ENCODE results near the gene RELT.

The RELT gene

DNA sequence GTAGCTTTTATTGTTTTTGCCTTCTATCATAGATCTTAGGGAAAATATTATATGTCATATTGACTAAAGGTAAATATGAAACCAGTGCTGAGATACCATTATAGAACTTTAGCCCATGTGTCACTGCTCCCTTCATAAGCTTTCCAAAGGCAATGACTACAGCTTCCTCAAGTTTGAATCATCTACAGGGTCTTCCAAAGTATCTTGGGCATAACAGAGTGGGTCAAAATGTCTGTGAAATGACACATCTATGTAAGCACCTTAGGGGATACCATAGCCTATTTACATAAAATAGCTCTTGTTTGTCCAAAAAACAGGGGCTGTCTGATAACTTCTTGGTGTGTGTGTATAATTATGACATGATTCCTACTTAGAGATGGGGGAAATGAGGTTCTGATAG lies 52.5 kb downstream of the RELT start:
- Histone ChIP-seq H3K79me2 (ENCODE audit: insufficient read depth, low read length) (no peaks in the 10 kb centered on the region), H3K9me3 (ENCODE audit: low read length) (no peaks in the 10 kb centered on the region), H3K36me3 (ENCODE audit: insufficient read depth, low read length) (no peaks in the 10 kb centered on the region), H3F3A (ENCODE audit: insufficient read depth, low read length) (no peaks in the 10 kb centered on the region), H3K27me3 (ENCODE audit: insufficient read depth, low read length) (no peaks in the 10 kb centered on the region), H3K27ac (ENCODE audit: low read depth, low read length, poor library complexity, severe bottlenecking) (no peak overlapping the region), H3K9ac (ENCODE audit: low read length) (no peak overlapping the region), H3K4me3 (ENCODE audit: low read depth, low read length, poor library complexity, severe bottlenecking) (no peak overlapping the region), H3K4me2 (ENCODE audit: low read length) (no peak overlapping the region), H3K9me2 (ENCODE audit: low read depth, low read length) (no peaks in the 10 kb centered on the region), H3K4me1 (ENCODE audit: insufficient read depth, low read length, severe bottlenecking) (no peaks in the 10 kb centered on the region), H4K20me1 (ENCODE audit: insufficient read depth, low read length) (no peaks in the 10 kb centered on the region), H2AFZ (ENCODE audit: low read length) (no peak overlapping the region)
- TF ChIP-seq, protein P1, sequence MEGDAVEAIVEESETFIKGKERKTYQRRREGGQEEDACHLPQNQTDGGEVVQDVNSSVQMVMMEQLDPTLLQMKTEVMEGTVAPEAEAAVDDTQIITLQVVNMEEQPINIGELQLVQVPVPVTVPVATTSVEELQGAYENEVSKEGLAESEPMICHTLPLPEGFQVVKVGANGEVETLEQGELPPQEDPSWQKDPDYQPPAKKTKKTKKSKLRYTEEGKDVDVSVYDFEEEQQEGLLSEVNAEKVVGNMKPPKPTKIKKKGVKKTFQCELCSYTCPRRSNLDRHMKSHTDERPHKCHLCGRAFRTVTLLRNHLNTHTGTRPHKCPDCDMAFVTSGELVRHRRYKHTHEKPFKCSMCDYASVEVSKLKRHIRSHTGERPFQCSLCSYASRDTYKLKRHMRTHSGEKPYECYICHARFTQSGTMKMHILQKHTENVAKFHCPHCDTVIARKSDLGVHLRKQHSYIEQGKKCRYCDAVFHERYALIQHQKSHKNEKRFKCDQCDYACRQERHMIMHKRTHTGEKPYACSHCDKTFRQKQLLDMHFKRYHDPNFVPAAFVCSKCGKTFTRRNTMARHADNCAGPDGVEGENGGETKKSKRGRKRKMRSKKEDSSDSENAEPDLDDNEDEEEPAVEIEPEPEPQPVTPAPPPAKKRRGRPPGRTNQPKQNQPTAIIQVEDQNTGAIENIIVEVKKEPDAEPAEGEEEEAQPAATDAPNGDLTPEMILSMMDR (IDR thresholded peaks at IDR 0.05; ENCODE audit: low read length): no peak
- no peak for TF ChIP-seq EZH2 (IDR thresholded peaks at IDR 0.05; ENCODE audit: borderline replicate concordance, low read length)

DNA sequence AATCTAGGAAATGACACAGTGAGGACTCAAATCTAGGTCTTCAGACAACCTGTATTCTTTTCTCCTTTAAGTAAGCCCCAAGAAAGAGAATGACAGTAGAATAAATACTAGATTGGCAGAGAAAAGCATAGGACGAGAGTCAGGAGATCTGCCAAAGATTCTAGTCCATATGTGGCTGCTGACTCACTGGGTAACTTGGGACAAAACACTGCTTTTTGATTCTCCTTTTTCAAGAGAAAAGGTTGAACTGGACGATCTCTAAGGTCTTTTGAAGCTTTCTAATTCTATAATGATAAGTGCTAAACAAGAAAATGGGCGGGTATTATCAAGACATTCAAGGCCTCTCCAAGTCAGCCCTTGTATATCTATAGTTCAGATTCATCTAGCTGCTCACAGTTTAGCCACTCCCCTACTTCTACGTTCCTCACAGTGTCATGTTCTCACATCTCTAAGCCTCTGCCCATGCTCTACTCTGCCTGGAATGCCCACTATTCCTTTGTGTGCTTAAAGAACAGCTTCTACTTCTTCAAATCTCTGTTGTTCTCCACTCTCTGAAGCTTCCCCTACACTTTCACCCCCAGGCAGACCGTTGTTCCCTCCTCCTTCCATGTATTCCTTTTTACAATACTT lies 53.0 kb downstream of the RELT start:
- H3K9me3 ChIP-seq (ENCODE audit: low read length): no peaks in the 10 kb centered on the region
- TF ChIP-seq, protein P1 (IDR thresholded peaks at IDR 0.05; ENCODE audit: low read length): no peak
- TF ChIP-seq EZH2 (IDR thresholded peaks at IDR 0.05; ENCODE audit: borderline replicate concordance, low read length): no peak
- H3K4me2 ChIP-seq (ENCODE audit: low read length): no peak overlapping the region
- no peak overlapping the region for H3K9ac ChIP-seq (ENCODE audit: low read length)
- no peaks in the 10 kb centered on the region for H4K20me1 ChIP-seq (ENCODE audit: insufficient read depth, low read length)
- no peak overlapping the region for H3K4me3 ChIP-seq (ENCODE audit: low read depth, low read length, poor library complexity, severe bottlenecking)
- no peak overlapping the region for H3K27ac ChIP-seq (ENCODE audit: low read depth, low read length, poor library complexity, severe bottlenecking)
- H3K36me3 ChIP-seq (ENCODE audit: insufficient read depth, low read length): no peaks in the 10 kb centered on the region
- no peaks in the 10 kb centered on the region for H3K4me1 ChIP-seq (ENCODE audit: insufficient read depth, low read length, severe bottlenecking)
- H3K9me2 ChIP-seq (ENCODE audit: low read depth, low read length): no peaks in the 10 kb centered on the region
- no peak overlapping the region for H2AFZ ChIP-seq (ENCODE audit: low read length)
- no peaks in the 10 kb centered on the region for H3K27me3 ChIP-seq (ENCODE audit: insufficient read depth, low read length)
- H3F3A ChIP-seq (ENCODE audit: insufficient read depth, low read length): no peaks in the 10 kb centered on the region
- H3K79me2 ChIP-seq (ENCODE audit: insufficient read depth, low read length): no peaks in the 10 kb centered on the region

DNA sequence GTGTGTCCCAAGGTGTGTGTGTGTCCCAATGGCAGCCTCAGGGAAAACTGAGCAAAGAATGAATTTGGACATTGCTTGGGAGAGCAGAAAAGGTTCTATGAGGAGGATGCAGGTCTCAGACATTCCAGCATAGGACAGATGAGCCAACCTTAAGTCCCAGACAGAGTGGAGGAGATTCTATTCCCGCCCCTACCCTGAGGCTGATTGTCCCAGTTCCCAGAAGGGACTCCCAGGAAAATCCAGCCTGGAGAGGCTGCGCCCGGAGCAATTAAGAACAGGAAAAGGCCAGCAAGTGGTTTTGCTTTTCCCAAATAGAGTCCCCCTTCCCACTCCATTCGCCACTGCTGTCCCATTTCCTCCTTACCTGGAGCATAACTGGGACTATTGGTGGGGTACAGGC lies 54.1 kb downstream of the RELT start:
- Histone ChIP-seq H3K4me3 (ENCODE audit: low read depth, low read length, poor library complexity, severe bottlenecking) (no peak overlapping the region), H3K4me2 (ENCODE audit: low read length) (no peak overlapping the region), H3K9ac (ENCODE audit: low read length) (no peak overlapping the region), H3K27me3 (ENCODE audit: insufficient read depth, low read length) (no peaks in the 10 kb centered on the region), H3K9me3 (ENCODE audit: low read length) (no peaks in the 10 kb centered on the region), H3K79me2 (ENCODE audit: insufficient read depth, low read length) (no peaks in the 10 kb centered on the region), H3K9me2 (ENCODE audit: low read depth, low read length) (no peaks in the 10 kb centered on the region), H4K20me1 (ENCODE audit: insufficient read depth, low read length) (no peaks in the 10 kb centered on the region), H3K4me1 (ENCODE audit: insufficient read depth, low read length, severe bottlenecking) (no peaks in the 10 kb centered on the region), H3K36me3 (ENCODE audit: insufficient read depth, low read length) (no peaks in the 10 kb centered on the region), H3K27ac (ENCODE audit: low read depth, low read length, poor library complexity, severe bottlenecking) (no peak overlapping the region), H2AFZ (ENCODE audit: low read length) (no peak overlapping the region), H3F3A (ENCODE audit: insufficient read depth, low read length) (no peaks in the 10 kb centered on the region)
- no peak for TF ChIP-seq EZH2 (IDR thresholded peaks at IDR 0.05; ENCODE audit: borderline replicate concordance, low read length)
- TF ChIP-seq, protein P1 (IDR thresholded peaks at IDR 0.05; ENCODE audit: low read length): no peak
